Esophagus muscularis mucosa (tissue), 4 donors: ENCODE data around the gene SLC9A5. TPM values are rescaled to one million over a fixed set of nuclear protein-coding genes. Genes with fewer than 3 reads are reported as not detected.
A peak's percentile ranks its signal among the peaks of the same experiment; 100 is the strongest.

Experiments used
- DNase-seq: peaks from one replicate; pipeline ENCODE4 v3.0.0-alpha.2; 2017; ENCODE audit errors: extremely low spot score
- H3K27ac ChIP-seq, 4 donors: fragments of 200-600 bp; sonication (generic); replicated peaks in 1 of 4; 1 replicate in 3 of 4; 2 replicates in 1 of 4; pipeline ENCODE4 v1.5.1; 2016 to 2019; ENCODE audit warnings: mild to moderate bottlenecking in 1 of 4
- H3K27me3 ChIP-seq, 4 donors: fragments of 200-600 bp; sonication (generic); one replicate each; pipeline versions ENCODE4 v1.5.1 to v1.6.0; 2016 to 2019
- H3K36me3 ChIP-seq, 4 donors: fragments of 200-600 bp; sonication (generic); one replicate each; pipeline ENCODE4 v1.5.1; 2016 to 2019
- H3K4me1 ChIP-seq, 4 donors: fragments of 200-600 bp; sonication (generic); one replicate each; pipeline ENCODE4 v1.5.1; 2016 to 2019
- H3K4me3 ChIP-seq, 4 donors: fragments of 200-600 bp; sonication (generic); 1 replicate in 2 of 4; 2 replicates in 2 of 4; pipeline ENCODE4 v1.5.1; 2016 to 2019; ENCODE audit warnings: mild to moderate bottlenecking in 4 of 4, moderate library complexity in 1 of 4
- H3K9me3 ChIP-seq, 4 donors: fragments of 200-600 bp; sonication (generic); 1 replicate in 3 of 4; 2 replicates in 1 of 4; pipeline ENCODE4 v1.5.1; 2016 to 2019
- EP300 ChIP-seq: sonication (generic); formaldehyde crosslinking; IDR thresholded peaks from one replicate; pipeline ENCODE4 v1.6.1; 2017; ENCODE audit warnings: antibody characterized with exemption
- POLR2A ChIP-seq: fragments of 450-650 bp; IDR thresholded peaks from one replicate; pipeline ENCODE4 v1.6.1; 2017; ENCODE audit warnings: antibody characterized with exemption, moderate library complexity, mild to moderate bottlenecking, low read depth
- POLR2AphosphoS5 ChIP-seq, 2 donors: sonication (generic); formaldehyde crosslinking; IDR thresholded peaks; one replicate each; pipeline ENCODE4 v1.6.1; 2017; ENCODE audit warnings: antibody characterized with exemption in 2 of 2
- WGBS: methylation state at CpG from one replicate; pipeline ENCODE4 v1.1.5; 2018; 5-methylcytosine and 5-hydroxymethylcytosine counted together
- intact Hi-C: fragments of 100-400 bp; cut with DNase I; formaldehyde crosslinking; loops from one replicate; pipeline ENCODE4 v1.15.1; 2023
- total RNA-seq, 4 donors: library from RNA; depleted of rRNA; stranded (reverse); fragments of >200 nt; gene quantifications; one replicate each; pipeline versions ENCODE4 v1.1.0 to v1.2.1, GENCODE V29; 2016
- TF ChIP-seq, protein P1 (sequence below), 3 experiments: fragments of 200-600 bp in 2 of 3; fragments of 450-650 bp in 1 of 3; sonication (generic) in 2 of 3; IDR thresholded peaks; one replicate each; pipeline ENCODE4 v1.5.1; 2017 to 2019; ENCODE audit warnings: antibody characterized with exemption in 3 of 3, mild to moderate bottlenecking in 2 of 3, moderate library complexity in 1 of 3

Gene SLC9A5
- total RNA-seq, 4 donors from 2014 or later = 0.13 to 0.69 (median 0.37) TPM

DNA sequence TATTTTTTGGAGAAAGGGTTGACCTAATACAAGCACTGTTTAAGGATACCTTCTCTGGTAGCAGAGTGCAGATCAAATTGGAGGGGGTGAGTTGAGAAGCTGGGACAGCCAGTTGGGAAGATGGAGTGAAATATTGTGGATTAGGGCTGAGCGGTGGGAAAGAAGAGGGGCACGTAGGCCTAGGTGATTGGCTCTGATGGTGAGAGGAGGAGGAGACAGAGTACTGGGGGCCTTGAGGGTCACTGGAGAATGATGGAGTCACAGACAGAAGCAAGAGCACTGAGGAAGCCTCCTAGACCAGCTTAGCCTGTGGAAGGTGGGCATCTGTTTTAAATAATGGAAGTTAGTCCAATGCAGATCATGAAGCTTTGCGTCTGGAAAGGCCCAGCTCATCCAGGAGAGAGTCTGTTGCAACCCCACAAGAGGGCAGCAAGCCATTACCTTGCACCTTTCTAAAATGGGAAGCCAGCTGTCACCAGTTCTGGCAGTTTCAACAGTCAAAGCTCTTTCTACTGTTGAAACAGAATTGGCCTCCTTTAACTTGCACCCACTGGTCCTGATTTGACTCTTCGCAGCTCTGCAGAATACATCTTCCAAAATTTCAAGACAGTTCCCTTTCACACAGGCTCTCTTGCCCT is 11.8 kb downstream of the SLC9A5 start:
- intact Hi-C loops = no loop called here
- Histone ChIP-seq H3K36me3 (no peaks in the 10 kb centered on the region), H3K27ac (no peak overlapping the region), H3K27me3 (peaks cover 0 to 50% (median under 1%) of the 10 kb centered on the region in 4 donors), H3K4me3 (no peak overlapping the region), H3K9me3 (no peaks in the 10 kb centered on the region), H3K4me1 (peaks cover 0 to 3% (median 0%) of the 10 kb centered on the region in 4 donors)
- TF ChIP-seq, protein P1, sequence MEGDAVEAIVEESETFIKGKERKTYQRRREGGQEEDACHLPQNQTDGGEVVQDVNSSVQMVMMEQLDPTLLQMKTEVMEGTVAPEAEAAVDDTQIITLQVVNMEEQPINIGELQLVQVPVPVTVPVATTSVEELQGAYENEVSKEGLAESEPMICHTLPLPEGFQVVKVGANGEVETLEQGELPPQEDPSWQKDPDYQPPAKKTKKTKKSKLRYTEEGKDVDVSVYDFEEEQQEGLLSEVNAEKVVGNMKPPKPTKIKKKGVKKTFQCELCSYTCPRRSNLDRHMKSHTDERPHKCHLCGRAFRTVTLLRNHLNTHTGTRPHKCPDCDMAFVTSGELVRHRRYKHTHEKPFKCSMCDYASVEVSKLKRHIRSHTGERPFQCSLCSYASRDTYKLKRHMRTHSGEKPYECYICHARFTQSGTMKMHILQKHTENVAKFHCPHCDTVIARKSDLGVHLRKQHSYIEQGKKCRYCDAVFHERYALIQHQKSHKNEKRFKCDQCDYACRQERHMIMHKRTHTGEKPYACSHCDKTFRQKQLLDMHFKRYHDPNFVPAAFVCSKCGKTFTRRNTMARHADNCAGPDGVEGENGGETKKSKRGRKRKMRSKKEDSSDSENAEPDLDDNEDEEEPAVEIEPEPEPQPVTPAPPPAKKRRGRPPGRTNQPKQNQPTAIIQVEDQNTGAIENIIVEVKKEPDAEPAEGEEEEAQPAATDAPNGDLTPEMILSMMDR (IDR thresholded peaks at IDR 0.05) = peak; percentile 15 to 30 (median 24)
- TF ChIP-seq EP300 (no peak), POLR2AphosphoS5 (IDR thresholded peaks at IDR 0.05) (no peak)
- 64% methylated on average over 4 of the region's 4 CpGs for WGBS
- DNase-seq = no peak

DNA sequence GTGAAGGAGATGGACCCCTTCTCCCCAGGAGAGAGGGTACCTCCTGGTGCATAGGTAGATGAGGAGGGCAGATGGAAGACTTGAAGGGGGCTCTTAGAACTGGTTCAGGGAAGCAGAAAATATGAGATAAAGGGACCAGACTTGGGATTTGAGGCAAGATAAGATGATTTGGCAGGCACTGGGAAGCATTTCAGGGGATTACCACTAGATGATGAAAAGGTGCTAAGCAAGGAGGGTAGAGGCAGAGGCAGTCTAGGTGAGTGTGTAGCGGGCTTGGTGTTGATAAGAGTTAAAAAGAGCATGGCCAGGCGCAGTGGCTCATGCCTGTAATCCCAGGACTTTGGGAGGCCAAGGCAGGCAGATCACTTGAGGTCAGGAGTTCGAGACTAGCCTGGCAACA is 14.4 kb downstream of the SLC9A5 start:
- intact Hi-C loops = no loop called here
- DNase-seq = no peak
- peaks cover 0 to 3% (median 0%) of the 10 kb centered on the region in 4 donors for H3K4me1 ChIP-seq
- H3K9me3 ChIP-seq = no peaks in the 10 kb centered on the region
- 83% methylated on average over 3 of the region's 3 CpGs for WGBS
- no peak overlapping the region for H3K4me3 ChIP-seq
- H3K27me3 ChIP-seq = peaks cover 0 to 44% (median 0%) of the 10 kb centered on the region in 4 donors
- no peak overlapping the region for H3K27ac ChIP-seq
- TF ChIP-seq EP300 (no peak), POLR2A (no peak), POLR2AphosphoS5 (IDR thresholded peaks at IDR 0.05) (no peak)
- TF ChIP-seq, protein P1 (IDR thresholded peaks at IDR 0.05) = no peak
- no peaks in the 10 kb centered on the region for H3K36me3 ChIP-seq

DNA sequence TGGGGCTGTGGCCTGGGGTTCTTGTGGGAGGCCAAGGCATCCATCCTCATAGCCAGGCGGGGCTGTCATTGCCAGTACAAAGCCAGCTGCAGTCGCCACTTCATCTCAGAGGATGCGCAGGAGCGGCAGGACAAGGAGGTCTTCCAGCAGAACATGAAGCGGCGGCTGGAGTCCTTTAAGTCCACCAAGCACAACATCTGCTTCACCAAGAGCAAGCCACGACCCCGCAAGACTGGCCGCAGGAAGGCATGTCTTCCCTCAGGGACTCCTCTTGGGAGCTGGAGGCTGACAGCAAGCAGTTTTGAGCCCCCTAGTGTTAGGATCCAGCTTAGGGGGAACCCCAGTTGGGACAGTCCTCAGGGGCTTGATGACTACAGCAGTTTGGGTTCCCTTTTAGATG is 15.5 kb downstream of the SLC9A5 start:
- no peak overlapping the region for H3K27ac ChIP-seq
- peaks cover 0 to 3% (median 0%) of the 10 kb centered on the region in 4 donors for H3K4me1 ChIP-seq
- H3K36me3 ChIP-seq = no peaks in the 10 kb centered on the region
- no peak overlapping the region for H3K4me3 ChIP-seq
- H3K9me3 ChIP-seq = no peaks in the 10 kb centered on the region
- H3K27me3 ChIP-seq = peaks cover 0 to 40% (median 0%) of the 10 kb centered on the region in 4 donors
- intact Hi-C loops = no loop called here
- 92% methylated on average over 7 of the region's 9 CpGs for whole genome bisulfite sequencing
- no peak for DNase-seq
- TF ChIP-seq EP300 (no peak), POLR2A (no peak), POLR2AphosphoS5 (IDR thresholded peaks at IDR 0.05) (no peak)

DNA sequence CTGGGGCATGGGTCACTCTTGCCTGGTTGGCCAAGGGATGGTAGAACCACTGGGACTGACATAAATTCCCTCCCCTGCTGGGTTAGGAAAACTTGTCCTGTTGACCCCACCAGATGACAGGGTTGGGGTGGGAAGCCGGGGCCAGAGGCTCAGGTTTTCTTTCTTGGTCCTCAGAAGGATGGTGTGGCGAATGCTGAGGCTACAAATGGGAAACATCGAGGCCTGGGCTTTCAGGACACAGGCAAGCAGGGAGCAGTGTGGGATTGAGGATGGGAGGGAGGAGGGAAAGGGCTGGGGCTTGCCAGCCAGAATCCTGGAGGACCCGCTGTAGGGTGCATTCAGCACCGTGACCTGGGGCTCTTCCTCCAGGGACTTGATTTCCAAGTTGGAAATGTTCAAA is 16.1 kb downstream of the SLC9A5 start:
- Histone ChIP-seq H3K4me3 (no peak overlapping the region), H3K36me3 (no peaks in the 10 kb centered on the region), H3K9me3 (no peaks in the 10 kb centered on the region), H3K4me1 (peaks cover 0 to 3% (median 0%) of the 10 kb centered on the region in 4 donors), H3K27me3 (peaks cover 0 to 40% (median 0%) of the 10 kb centered on the region in 4 donors), H3K27ac (no peak overlapping the region)
- intact Hi-C loops = no loop called here
- no peak for DNase-seq
- WGBS = 96% methylated on average over 5 of the region's 5 CpGs
- TF ChIP-seq, protein P1 (IDR thresholded peaks at IDR 0.05) = no peak

DNA sequence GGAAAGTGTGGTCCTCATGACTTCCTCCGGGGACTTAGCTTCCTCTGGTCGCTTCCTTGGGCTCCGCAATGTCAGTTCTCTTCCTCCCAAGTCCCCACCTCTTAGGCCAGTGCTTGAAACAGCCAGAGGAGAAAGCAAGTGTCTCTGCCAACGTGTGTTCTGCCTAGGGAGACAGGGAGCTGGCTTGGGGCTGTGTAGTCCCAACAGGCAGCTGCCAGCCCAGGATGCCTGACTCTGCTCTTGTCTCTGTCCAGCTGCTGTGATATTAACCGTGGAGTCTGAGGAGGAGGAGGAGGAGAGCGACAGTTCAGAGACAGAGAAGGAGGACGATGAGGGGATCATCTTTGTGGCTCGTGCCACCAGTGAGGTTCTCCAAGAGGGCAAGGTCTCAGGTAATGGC is 17.1 kb downstream of the SLC9A5 start:
- no peaks in the 10 kb centered on the region for H3K36me3 ChIP-seq
- intact Hi-C loops = no loop called here
- no peaks in the 10 kb centered on the region for H3K9me3 ChIP-seq
- TF ChIP-seq, protein P1 (IDR thresholded peaks at IDR 0.05) = no peak
- TF ChIP-seq EP300 = no peak
- no peak for TF ChIP-seq POLR2AphosphoS5 (IDR thresholded peaks at IDR 0.05)
- no peak for TF ChIP-seq POLR2A
- 76% methylated on average over 5 of the region's 8 CpGs for WGBS
- H3K4me1 ChIP-seq = peaks cover 0 to 2% (median 0%) of the 10 kb centered on the region in 4 donors
- no peak for DNase-seq
- H3K27ac ChIP-seq = no peak overlapping the region
- H3K4me3 ChIP-seq = no peak overlapping the region
- H3K27me3 ChIP-seq = peaks cover 0 to 40% (median 0%) of the 10 kb centered on the region in 4 donors
